Uterus (tissue), 4 donors: Measurements from ENCODE around the gene ZNF668. TPM values are rescaled to one million over a fixed set of nuclear protein-coding genes. Genes with fewer than 3 reads are reported as not detected.
A peak's percentile ranks its signal among the peaks of the same experiment; 100 is the strongest.

ENCODE experiments used
- DNase-seq, 2 donors: peaks; one replicate each; pipeline ENCODE4 v3.0.0-alpha.2; 2019 to 2020
- H3K27ac ChIP-seq, 2 donors: fragments of 200-600 bp; sonication (generic); 1 replicate in 1 of 2; 2 replicates in 1 of 2; pipeline ENCODE4 v1.5.1; 2016 to 2018
- H3K27me3 ChIP-seq, 2 donors: fragments of 200-600 bp; sonication (generic); one replicate each; pipeline ENCODE4 v1.5.1; 2018 to 2019; ENCODE audit warnings: control low read depth in 1 of 2
- H3K36me3 ChIP-seq, 2 donors: fragments of 200-600 bp; sonication (generic); one replicate each; pipeline ENCODE4 v1.5.1; 2019; ENCODE audit warnings: control low read depth in 1 of 2
- H3K4me1 ChIP-seq, 2 donors: fragments of 200-600 bp; sonication (generic); one replicate each; pipeline ENCODE4 v1.5.1; 2018 to 2019; ENCODE audit warnings: control low read depth in 1 of 2
- H3K4me3 ChIP-seq, 2 donors: fragments of 200-600 bp; sonication (generic); 1 replicate in 1 of 2; 2 replicates in 1 of 2; pipeline ENCODE4 v1.5.1; 2018 to 2019; ENCODE audit warnings: mild to moderate bottlenecking in 1 of 2
- H3K9me3 ChIP-seq, 2 donors: fragments of 200-600 bp; sonication (generic); one replicate each; pipeline ENCODE4 v1.5.1; 2019; ENCODE audit warnings: control low read depth in 1 of 2
- CTCF ChIP-seq, 4 experiments: fragments of 200-600 bp in 2 of 4; fragments of 450-650 bp in 2 of 4; sonication (generic) in 2 of 4; IDR thresholded peaks; one replicate each; pipeline ENCODE4 v1.5.1; 2016 to 2019; ENCODE audit warnings: antibody characterized with exemption in 4 of 4, mild to moderate bottlenecking in 2 of 4, moderate library complexity in 1 of 4
- POLR2A ChIP-seq, 2 donors: fragments of 450-650 bp; IDR thresholded peaks; one replicate each; pipeline ENCODE4 v1.6.1; 2016; ENCODE audit warnings: antibody characterized with exemption in 2 of 2, mild to moderate bottlenecking in 1 of 2, moderate library complexity in 1 of 2
- intact Hi-C: fragments of 100-400 bp; cut with DNase I; formaldehyde crosslinking; loops from one replicate; pipeline ENCODE4 v1.15.1; 2023; ENCODE audit warnings: low total_unique reads
- total RNA-seq, 4 donors: library from RNA; depleted of rRNA in 3 of 4; stranded (reverse); fragments of >200 nt in 3 of 4; gene quantifications; one replicate each; pipeline versions ENCODE4 v1.1.0 to v1.2.4, GENCODE V29; 2014 to 2023
- donor health status: DM: yes; HTN: yes; CAD: no.

Gene ZNF668
- total RNA-seq, 4 donors from 2014 or later = 4.4 to 20.6 (median 6.4) TPM

GRCh38 chr16:31071861-31072260 lies 2.2 kb downstream of the ZNF668 start:
- H3K27ac ChIP-seq = peak overlapping the region; percentile 92 to 93
- no peak overlapping the region for H3K4me3 ChIP-seq
- H3K36me3 ChIP-seq = no peaks in the 10 kb centered on the region
- intact Hi-C loops = no loop called here
- TF ChIP-seq CTCF (IDR thresholded peaks at IDR 0.05) (no peak), POLR2A (IDR thresholded peaks at IDR 0.05) (no peak)
- H3K9me3 ChIP-seq = no peaks in the 10 kb centered on the region
- no peak for DNase-seq
- H3K4me1 ChIP-seq = peaks cover 0 to 10% of the 10 kb centered on the region in 2 donors
- H3K27me3 ChIP-seq = no peaks in the 10 kb centered on the region

- Histone ChIP-seq H3K36me3 (no peaks in the 10 kb centered on the region), H3K4me3 (no peak overlapping the region), H3K4me1 (peaks cover 0 to 8% of the 10 kb centered on the region in 2 donors), H3K27me3 (no peaks in the 10 kb centered on the region), H3K9me3 (no peaks in the 10 kb centered on the region), H3K27ac (no peak overlapping the region)
- intact Hi-C loops = no loop called here
- no peak for DNase-seq
- no peak for TF ChIP-seq POLR2A (IDR thresholded peaks at IDR 0.05)
- TF ChIP-seq CTCF (IDR thresholded peaks at IDR 0.05) = no peak
Measured at GRCh38 chr16:31067342-31067741, 6.7 kb downstream of the ZNF668 start.

- Histone ChIP-seq H3K9me3 (no peaks in the 10 kb centered on the region), H3K27ac (peak overlapping the region; percentile 52 to 69), H3K27me3 (no peaks in the 10 kb centered on the region), H3K36me3 (no peaks in the 10 kb centered on the region), H3K4me3 (no peak overlapping the region), H3K4me1 (no peaks in the 10 kb centered on the region)
- TF ChIP-seq CTCF (IDR thresholded peaks at IDR 0.05) (no peak), POLR2A (IDR thresholded peaks at IDR 0.05) (no peak)
- peak; percentile 65 to 69 for DNase-seq
- intact Hi-C loops = no loop called here
Measured at GRCh38 chr16:31064882-31065461, 9.1 kb downstream of the ZNF668 start.

- Histone ChIP-seq H3K27ac (peak overlapping the region; percentile 52 to 69), H3K4me3 (no peak overlapping the region), H3K4me1 (no peaks in the 10 kb centered on the region), H3K27me3 (no peaks in the 10 kb centered on the region), H3K36me3 (no peaks in the 10 kb centered on the region), H3K9me3 (no peaks in the 10 kb centered on the region)
- TF ChIP-seq POLR2A (IDR thresholded peaks at IDR 0.05) (no peak), CTCF (IDR thresholded peaks at IDR 0.05) (no peak)
- DNase-seq = no peak
- intact Hi-C loops = no loop called here
Measured at GRCh38 chr16:31063843-31064611, 10.0 kb downstream of the ZNF668 start.

- DNase-seq = no peak
- Histone ChIP-seq H3K27ac (no peak overlapping the region), H3K4me3 (no peak overlapping the region), H3K4me1 (no peaks in the 10 kb centered on the region), H3K36me3 (no peaks in the 10 kb centered on the region), H3K27me3 (no peaks in the 10 kb centered on the region), H3K9me3 (no peaks in the 10 kb centered on the region)
- intact Hi-C loops = no loop called here
- no peak for TF ChIP-seq CTCF (IDR thresholded peaks at IDR 0.05)
- no peak for TF ChIP-seq POLR2A (IDR thresholded peaks at IDR 0.05)
Measured at GRCh38 chr16:31063495-31063842, 10.6 kb downstream of the ZNF668 start.
